Spleen (tissue), 11 donors: ENCODE measurements around the gene LY86. TPM values are rescaled to one million over a fixed set of nuclear protein-coding genes. Genes with fewer than 3 reads are reported as not detected.

Experiments
- DNase-seq: peaks from one replicate; pipeline ENCODE4 v3.0.0-alpha.2; 2020
- H3K27ac ChIP-seq, 8 donors: fragments of 200-600 bp; sonication (generic) in 7 of 8; 1 replicate in 4 of 8; 2 replicates in 4 of 8; pipeline versions ENCODE4 v1.5.0 to v1.8.0; 2016 to 2021; ENCODE audit warnings: inconsistent platforms in 4 of 8, mild to moderate bottlenecking in 4 of 8, moderate library complexity in 1 of 8
- H3K27me3 ChIP-seq, 7 donors: fragments of 200-600 bp; sonication (generic) in 6 of 7; replicated peaks in 1 of 7; 1 replicate in 4 of 7; 2 replicates in 3 of 7; pipeline versions ENCODE4 v1.5.0 to v1.8.0; 2016 to 2021; ENCODE audit warnings: inconsistent platforms in 3 of 7, mild to moderate bottlenecking in 1 of 7
- H3K36me3 ChIP-seq, 6 donors: fragments of 200-600 bp; sonication (generic) in 5 of 6; 1 replicate in 4 of 6; 2 replicates in 2 of 6; pipeline versions ENCODE4 v1.5.0 to v1.8.0; 2016 to 2021; ENCODE audit warnings: inconsistent platforms in 2 of 6
- H3K4me1 ChIP-seq, 6 donors: fragments of 200-600 bp; sonication (generic) in 5 of 6; 1 replicate in 3 of 6; 2 replicates in 3 of 6; pipeline versions ENCODE4 v1.5.0 to v1.8.0; 2016 to 2021; ENCODE audit warnings: inconsistent platforms in 3 of 6
- H3K4me3 ChIP-seq, 8 donors: fragments of 200-600 bp; sonication (generic) in 7 of 8; 1 replicate in 4 of 8; 2 replicates in 4 of 8; pipeline versions ENCODE4 v1.5.0 to v1.8.0; 2016 to 2021; ENCODE audit warnings: inconsistent platforms in 4 of 8, mild to moderate bottlenecking in 4 of 8, moderate library complexity in 2 of 8
- H3K9me3 ChIP-seq, 8 donors: fragments of 200-600 bp; sonication (generic) in 7 of 8; 1 replicate in 4 of 8; 2 replicates in 4 of 8; pipeline versions ENCODE4 v1.5.0 to v1.8.0; 2016 to 2021; ENCODE audit warnings: inconsistent platforms in 4 of 8
- CTCF ChIP-seq, 11 experiments: fragments of 200-600 bp in 7 of 11; fragments of 450-650 bp in 4 of 11; sonication (generic) in 4 of 11; IDR thresholded peaks in 8 of 11; conservative IDR thresholded peaks in 3 of 11; 1 replicate in 7 of 11; 2 replicates in 4 of 11; pipeline versions ENCODE4 v1.4.0 to v1.8.0; 2016 to 2021; ENCODE audit warnings: antibody characterized with exemption in 11 of 11, inconsistent platforms in 4 of 11, mild to moderate bottlenecking in 1 of 11
- POLR2A ChIP-seq, 3 donors: fragments of 450-650 bp; IDR thresholded peaks; one replicate each; pipeline ENCODE4 v1.5.1; 2017; ENCODE audit warnings: antibody characterized with exemption in 3 of 3, mild to moderate bottlenecking in 1 of 3
- POLR2AphosphoS5 ChIP-seq, 3 donors: sonication (generic); formaldehyde crosslinking; IDR thresholded peaks; one replicate each; pipeline ENCODE4 v1.5.1; 2017; ENCODE audit warnings: antibody characterized with exemption in 3 of 3
- WGBS, 5 donors: extraction: QIAGEN DNeasy Blood & Tissue Kit in 3 of 5; methylation state at CpG; one replicate each; pipeline versions ENCODE4 v1.1.5 to v1.1.7; 2013 to 2018; 5-methylcytosine and 5-hydroxymethylcytosine counted together
- intact Hi-C: fragments of 100-400 bp; cut with DNase I; formaldehyde crosslinking; loops from one replicate; pipeline ENCODE4 v1.15.0; 2023; ENCODE audit warnings: low total_unique reads
- polyA plus RNA-seq, 3 donors: library from polyadenylated mRNA; stranded (reverse); fragments of 200-250 nt; gene quantifications; one replicate each; pipeline ENCODE4 v1.2.1, GENCODE V29; 2013
- total RNA-seq, 7 donors: library from RNA; depleted of rRNA in 3 of 7; stranded (reverse); fragments of >200 nt in 3 of 7; fragmentation: NEBNext Ultra II Directional in 4 of 7; extraction: Animal tissue kit (Norgen Biotek cat#: 25700) in 4 of 7; gene quantifications; one replicate each; pipeline versions ENCODE4 v1.1.0 to v1.2.1, GENCODE V29; 2016 to 2021
- donor health status: healthy with polysubstance abuse.
- donor health status: DM: no; HTN: no; CAD: no; lungs with moderate emphysema.
- donor health status: DM: no; HTN: no; CAD: no.
- donor health status: Bipolar disorder and iron deficiency.
- donor health status: healthy.
- donor health status: DM: no; HTN: no; CAD: no.
- donor health status: DM: yes; HTN: yes; CAD: no.

The LY86 gene
- total and polyA plus RNA-seq, 10 donors = 31.7 to 145 (median 70.2) TPM

GRCh38 chr6:6696867-6697531 is 108.5 kb downstream of the LY86 start:
- Histone ChIP-seq H3K36me3 (no peaks in the 10 kb centered on the region), H3K27ac (peak overlapping the region in 6 of 8 donors; percentile 12 to 86 (median 62)), H3K4me3 (no peak overlapping the region), H3K9me3 (peaks cover 0 to under 1% (median 0%) of the 10 kb centered on the region in 8 donors), H3K4me1 (peaks cover 0 to 73% (median 31%) of the 10 kb centered on the region in 6 donors), H3K27me3 (peaks cover 0 to 5% (median 0%) of the 10 kb centered on the region in 7 donors)
- intact Hi-C loops = no loop called here
- 20 to 39% (median 32%) methylated on average over 9 of the region's 9 CpGs for WGBS, 5 donors
- peak; percentile 86 for DNase-seq
- TF ChIP-seq POLR2AphosphoS5 (IDR thresholded peaks at IDR 0.05) = peak in 1 of 3 donors; percentile 13
- peak; percentile 19 to 83 (median 70) for TF ChIP-seq CTCF (IDR thresholded peaks at IDR 0.05 in 8 of 11, conservative IDR thresholded peaks at IDR 0.05 in 3 of 11)
- TF ChIP-seq POLR2A (IDR thresholded peaks at IDR 0.05) = no peak

- peak overlapping the region in 5 of 8 donors; percentile 29 to 86 (median 78) for H3K27ac ChIP-seq
- 41 to 79% (median 43%) methylated on average over 3 of the region's 3 CpGs for WGBS, 5 donors
Observed at GRCh38 chr6:6697620-6698019, 109.1 kb downstream of the LY86 start.

GRCh38 chr6:6699741-6700367 is 111.3 kb downstream of the LY86 start:
- peaks cover 0 to 76% (median 26%) of the 10 kb centered on the region in 6 donors for H3K4me1 ChIP-seq
- H3K36me3 ChIP-seq = no peaks in the 10 kb centered on the region
- DNase-seq = no peak
- intact Hi-C loops = no loop called here
- no peak overlapping the region for H3K4me3 ChIP-seq
- no peaks in the 10 kb centered on the region for H3K9me3 ChIP-seq
- H3K27me3 ChIP-seq = no peaks in the 10 kb centered on the region
- no peak for TF ChIP-seq POLR2A (IDR thresholded peaks at IDR 0.05)
- peak in 1 of 3 donors; percentile 41 for TF ChIP-seq POLR2AphosphoS5 (IDR thresholded peaks at IDR 0.05)
- peak overlapping the region in 5 of 8 donors; percentile 12 to 86 (median 40) for H3K27ac ChIP-seq
- WGBS, 5 donors = 40 to 51% (median 41%) methylated on average over 11 of the region's 11 CpGs

More at GRCh38 chr6:6697620-6698019, 109.1 kb downstream of the LY86 start:
- Histone ChIP-seq H3K9me3 (no peaks in the 10 kb centered on the region), H3K27me3 (peaks cover 0 to 5% (median 0%) of the 10 kb centered on the region in 7 donors), H3K36me3 (no peaks in the 10 kb centered on the region), H3K4me3 (no peak overlapping the region), H3K4me1 (peaks cover 0 to 76% (median 31%) of the 10 kb centered on the region in 6 donors)
- TF ChIP-seq CTCF (IDR thresholded peaks at IDR 0.05 in 8 of 11, conservative IDR thresholded peaks at IDR 0.05 in 3 of 11) (no peak), POLR2A (IDR thresholded peaks at IDR 0.05) (no peak), POLR2AphosphoS5 (IDR thresholded peaks at IDR 0.05) (no peak)
- no peak for DNase-seq
- intact Hi-C loops = no loop called here

- TF ChIP-seq POLR2A (IDR thresholded peaks at IDR 0.05) = no peak
- TF ChIP-seq CTCF (IDR thresholded peaks at IDR 0.05 in 8 of 11, conservative IDR thresholded peaks at IDR 0.05 in 3 of 11) = no peak
- TF ChIP-seq POLR2AphosphoS5 (IDR thresholded peaks at IDR 0.05) = no peak
- intact Hi-C loops = no loop called here
- Histone ChIP-seq H3K27ac (peak overlapping the region in 5 of 8 donors; percentile 12 to 86 (median 40)), H3K4me1 (peaks cover 0 to 69% (median 18%) of the 10 kb centered on the region in 6 donors), H3K36me3 (no peaks in the 10 kb centered on the region), H3K9me3 (no peaks in the 10 kb centered on the region), H3K4me3 (no peak overlapping the region), H3K27me3 (no peaks in the 10 kb centered on the region)
- no peak for DNase-seq
- 79 to 87% (median 84%) methylated on average over 13 of the region's 13 CpGs for WGBS, 5 donors
Observed at GRCh38 chr6:6700407-6701270, 112.1 kb downstream of the LY86 start.
